Stimulated activated CD4-positive, alpha-beta T cell treated with anti-CD3 and anti-CD28 coated beads, Interleukin-1b, Interleukin-23, amount 100 ng/mL, for 1 hour (primary cell): Measurements from ENCODE around the gene ADCK1.
"Not testable (repeated sequence)": the region's sequence is repeated elsewhere in the genome, so short reads cannot be mapped to it uniquely, and the experiment has no call there.

ENCODE experiments used
- DNase-seq, 2 donors: peaks; one replicate each; pipeline ENCODE4 v3.0.0-alpha.2; 2020; ENCODE audit warnings: low read depth in 2 of 2

Gene ADCK1

GRCh38 chr14:77947372-77947771 is 147.5 kb downstream of the ADCK1 start:
- no peak for DNase-seq

DNA sequence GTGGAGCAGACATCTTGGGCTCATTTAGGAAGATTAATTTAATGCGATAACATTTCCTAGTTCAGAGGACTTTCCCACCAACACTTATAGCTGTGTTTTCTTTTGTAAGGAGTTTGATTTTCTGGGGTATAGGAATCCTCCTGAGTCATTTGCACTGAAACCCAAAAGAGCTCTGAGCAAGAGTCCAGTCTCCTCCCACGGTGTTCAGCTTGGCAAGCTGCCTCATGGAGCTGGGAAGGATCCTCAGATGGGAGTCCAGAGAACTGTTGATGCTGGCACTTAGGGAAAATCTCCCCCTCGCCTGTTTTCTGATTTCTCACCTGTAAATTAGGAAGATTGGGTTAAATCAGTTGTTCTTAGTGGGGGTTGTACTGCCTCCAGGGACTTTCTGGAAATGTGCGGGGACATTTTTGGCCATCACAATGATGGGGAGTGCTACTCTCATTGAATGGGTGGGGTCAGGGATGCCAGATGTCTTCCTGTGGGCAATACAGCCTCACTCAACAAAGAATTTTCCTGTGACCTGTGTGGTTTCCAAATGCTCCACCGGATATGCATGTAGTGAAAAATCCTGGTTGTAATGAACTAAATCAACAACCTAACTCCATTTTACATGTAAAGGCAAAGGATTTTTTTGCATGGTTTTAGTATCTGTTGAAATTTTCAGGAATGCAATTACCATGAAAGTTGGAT is 150.6 kb downstream of the ADCK1 start:
- no peak for DNase-seq

- no peak for DNase-seq
Observed at GRCh38 chr14:77955816-77956484, 156.0 kb downstream of the ADCK1 start.

GRCh38 chr14:77959686-77960085 is 159.8 kb downstream of the ADCK1 start:
- not testable (repeated sequence) for DNase-seq

DNA sequence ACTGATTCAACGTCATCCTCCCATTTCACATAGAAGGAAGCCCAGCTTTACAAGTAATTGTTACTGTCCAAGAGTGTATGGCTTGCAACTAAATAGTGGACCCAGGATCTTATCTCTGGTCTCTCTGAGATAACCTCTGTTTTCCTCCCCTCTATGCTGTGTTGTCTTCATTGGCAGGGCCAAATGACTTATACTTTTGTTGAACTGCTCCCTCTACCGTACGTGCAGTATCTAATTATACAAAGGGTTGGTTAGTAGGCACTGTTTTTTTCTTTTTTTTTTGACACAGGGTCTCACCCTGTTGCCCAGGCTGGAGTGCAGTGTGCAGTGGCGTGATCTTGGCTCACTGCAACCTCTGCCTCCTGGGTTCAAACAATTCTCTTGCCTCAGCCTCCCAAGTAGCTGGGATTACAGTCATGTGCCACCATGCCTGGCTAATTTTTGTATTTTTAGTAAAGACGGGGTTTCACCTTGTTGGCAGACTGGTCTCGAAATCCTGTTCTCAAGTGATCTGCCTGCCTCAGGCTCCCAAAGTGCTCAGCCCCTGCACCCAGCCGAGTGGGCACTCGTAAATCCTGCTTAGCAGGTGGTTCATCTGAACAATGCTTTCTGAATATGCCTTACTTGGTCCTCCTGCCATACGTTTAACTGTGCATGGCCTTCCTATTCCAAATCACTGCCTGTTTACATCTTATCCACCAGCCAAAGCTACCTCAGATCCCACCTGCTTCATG is 162.1 kb downstream of the ADCK1 start:
- DNase-seq, result no peak

DNA sequence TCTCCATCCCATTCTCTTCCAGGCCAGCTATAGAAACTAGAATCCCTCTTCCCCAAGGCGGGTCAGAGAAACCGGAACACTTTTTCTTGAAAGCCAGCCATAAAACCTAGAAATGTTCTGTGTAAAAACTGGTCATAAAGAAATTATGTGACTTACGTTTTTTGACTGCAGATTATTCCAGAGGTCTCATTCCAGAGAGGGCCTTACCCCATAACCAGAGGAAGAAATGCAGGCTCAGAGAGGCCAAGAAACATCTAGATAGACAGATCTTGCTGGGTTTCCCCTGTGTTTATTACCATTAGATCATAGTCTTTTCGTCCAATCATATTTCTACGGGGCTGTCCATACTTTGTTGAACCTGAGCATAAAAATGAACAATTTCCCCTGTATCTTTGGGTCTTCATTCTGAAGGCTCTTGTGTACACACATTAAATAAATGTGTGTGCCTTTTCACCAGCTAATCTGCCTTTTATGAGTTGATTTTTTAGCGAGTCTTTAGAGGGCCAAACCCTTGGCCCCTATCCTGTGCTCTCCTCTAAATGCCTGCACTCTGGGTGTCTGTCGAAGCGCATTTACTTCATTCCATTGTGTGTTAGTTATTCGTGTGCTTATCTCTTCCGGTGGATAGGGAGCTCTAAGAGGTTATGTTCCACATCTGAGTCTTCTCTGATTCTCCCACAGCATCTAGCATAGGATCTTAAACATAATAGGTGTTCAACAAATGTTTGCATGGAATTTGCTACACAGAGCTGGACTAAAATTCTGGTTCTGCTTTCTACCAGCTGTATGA is 163.0 kb downstream of the ADCK1 start:
- DNase-seq, result no peak

- no peak for DNase-seq
Observed at GRCh38 chr14:77964586-77964985, 164.7 kb downstream of the ADCK1 start.

- no peak for DNase-seq
Observed at GRCh38 chr14:77965050-77965449, 165.1 kb downstream of the ADCK1 start.

DNA sequence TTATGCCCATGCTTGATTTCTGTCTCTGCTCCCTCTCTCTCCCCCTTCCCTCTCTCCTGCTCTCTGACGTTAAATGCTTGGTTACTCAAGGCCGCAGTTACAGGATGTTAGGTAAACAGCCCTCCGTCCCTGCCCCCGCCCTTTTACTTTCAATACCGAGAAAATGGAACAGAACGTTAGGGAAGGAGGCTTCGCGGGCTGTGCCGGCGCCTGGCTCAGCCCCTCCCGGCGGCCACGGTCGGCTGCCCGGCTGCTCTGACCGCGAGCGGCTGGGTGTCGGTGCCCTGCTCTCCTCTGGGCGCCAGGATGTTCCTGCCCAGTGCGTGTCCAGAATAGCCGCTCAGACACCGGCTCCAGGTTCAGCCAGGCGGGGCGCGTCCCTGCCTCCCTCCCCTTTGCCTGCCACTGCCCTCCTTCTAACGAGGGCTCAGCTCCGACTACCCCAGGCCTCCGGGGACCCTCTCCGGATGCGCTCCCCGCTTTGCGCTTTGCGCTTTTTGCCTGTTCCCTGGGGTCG is 166.1 kb downstream of the ADCK1 start:
- no peak for DNase-seq

DNA sequence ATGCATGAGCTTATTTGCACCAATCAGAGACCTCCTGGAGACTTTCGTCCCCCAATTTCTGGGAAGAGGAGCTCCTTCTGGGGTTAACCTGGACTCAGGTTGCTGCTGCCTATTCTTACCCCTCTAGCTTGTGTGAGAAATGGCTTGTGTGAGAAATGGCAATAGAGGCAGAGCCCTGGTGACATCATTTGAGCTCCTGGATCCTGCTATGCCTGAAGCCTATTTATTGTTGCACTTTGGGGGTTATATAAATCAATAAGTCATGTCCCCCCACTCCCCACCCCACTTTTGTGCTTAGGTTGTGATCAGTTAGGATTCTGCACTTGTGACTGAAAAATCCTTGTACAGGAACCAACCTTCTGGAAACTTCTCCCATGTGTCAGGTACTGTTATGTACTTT is 167.2 kb downstream of the ADCK1 start:
- DNase-seq, result no peak

GRCh38 chr14:77970646-77971045 is 170.7 kb downstream of the ADCK1 start:
- DNase-seq, result no peak

DNA sequence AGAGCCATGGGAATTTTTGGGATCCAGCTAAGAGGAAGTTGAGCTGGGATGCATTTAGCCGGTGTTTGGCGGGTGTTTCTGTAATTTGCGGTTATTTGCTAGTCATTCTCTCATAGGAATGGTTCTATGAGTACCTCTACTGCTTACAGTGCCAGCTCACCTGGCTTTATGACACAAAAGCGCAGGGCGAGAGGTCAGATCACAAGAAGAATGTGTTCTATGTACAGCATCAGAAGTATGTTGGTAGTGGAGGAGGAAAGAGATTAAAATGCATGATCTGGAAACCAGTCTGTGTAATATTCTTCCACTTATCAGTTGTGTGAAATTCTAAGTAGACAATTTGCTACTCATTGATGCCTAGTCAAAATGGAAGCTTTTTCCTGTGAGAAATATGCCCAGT is 173.3 kb downstream of the ADCK1 start:
- no peak for DNase-seq

DNA sequence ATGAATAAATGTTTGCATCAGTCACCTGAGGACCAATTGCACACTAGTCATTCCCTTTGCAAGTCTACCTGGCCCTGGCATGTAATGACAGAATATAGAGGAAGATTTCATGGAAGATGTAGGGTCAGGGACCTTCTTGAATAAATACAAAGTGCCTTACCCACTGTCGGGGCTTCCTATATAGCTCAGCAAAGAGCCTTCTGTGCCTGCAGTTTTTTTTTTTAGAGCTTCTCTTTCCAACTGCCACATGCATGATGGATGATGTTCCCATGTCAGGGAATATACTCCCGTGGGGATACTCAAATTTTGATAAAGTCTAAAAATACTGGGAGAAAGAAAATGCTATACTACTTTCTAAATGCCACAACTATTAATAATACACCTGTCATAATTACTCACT is 176.7 kb downstream of the ADCK1 start:
- DNase-seq, result no peak

GRCh38 chr14:77979171-77979570 is 179.3 kb downstream of the ADCK1 start:
- DNase-seq, result no peak

DNA sequence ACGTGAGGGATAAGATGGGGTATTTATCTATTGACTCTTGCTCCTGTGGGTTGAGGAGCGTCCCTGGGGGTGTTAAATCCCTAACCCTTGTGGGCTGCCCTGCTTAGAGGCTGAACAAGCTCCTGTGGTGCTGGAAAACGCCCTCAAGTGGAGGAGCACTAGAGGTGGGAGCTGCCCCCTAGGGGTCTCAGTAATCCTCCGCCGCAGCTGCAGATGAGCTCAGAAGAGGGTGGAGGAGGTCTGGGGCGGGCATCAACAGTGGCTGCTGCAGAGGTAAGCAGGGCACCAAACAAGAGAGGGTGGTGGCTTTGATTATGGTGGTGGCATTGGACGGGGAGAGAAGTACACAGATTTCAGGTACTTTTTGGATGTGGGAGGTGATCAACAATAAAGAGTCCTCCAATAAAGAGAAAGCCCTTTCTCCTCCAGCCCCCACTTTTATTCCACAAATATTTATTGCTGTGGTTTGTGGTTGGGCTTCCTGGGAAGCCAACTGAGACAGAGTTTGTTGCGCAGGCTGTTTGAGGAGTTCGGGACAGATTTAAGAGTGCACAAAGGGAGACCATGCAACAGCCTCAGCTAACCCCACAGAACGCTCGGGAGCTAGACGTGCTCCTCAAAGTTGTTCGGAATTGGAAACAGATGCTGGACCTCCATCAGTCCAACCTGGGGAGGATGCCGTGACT is 179.9 kb downstream of the ADCK1 start:
- DNase-seq, result no peak

GRCh38 chr14:77980475-77981321 is 180.8 kb downstream of the ADCK1 start:
- DNase-seq, result no peak
